Measurements from ENCODE around the gene KATNBL1.

- TF ChIP-seq POLR2A (IDR thresholded peaks at IDR 0.05) (no peak), CTCF (IDR thresholded peaks at IDR 0.05) (no peak)
Measured at GRCh38 chr15:34214135-34214534, 4.2 kb upstream of the KATNBL1 start.

Measured in esophagus squamous epithelium (tissue), 4 donors.